Caki2 (cell line): ENCODE measurements around the gene RNF31. TPM values are rescaled to one million over a fixed set of nuclear protein-coding genes. Genes with fewer than 3 reads are reported as not detected.

Source experiments
- total RNA-seq: library from RNA; depleted of rRNA; stranded (reverse); fragments of >200 nt; shearing (Covaris generic); gene quantifications from 2 replicates; pipeline ENCODE4 v1.2.3, GENCODE V29; 2014; ENCODE audit warnings: low replicate concordance; rRNA removed

Gene RNF31
- total RNA-seq, 1 experiment from 2014 or later: 48.9 TPM

Other genes starting within 250 kb of the RNF31 start
- gene DHRS4, start 193.7 kb upstream of the RNF31 start, total RNA-seq: 50.0 and 62.4 TPM in 2 replicates
- 15.3 and 32.1 TPM in 2 replicates for gene DHRS4L2, start 158.6 kb upstream of the RNF31 start, total RNA-seq
- 0.26 TPM in 1 of 2 replicates, not detected in the other for gene CARMIL3, start 95.5 kb upstream of the RNF31 start, total RNA-seq
- 0.07 TPM in 1 of 2 replicates, not detected in the other for gene CPNE6, start 75.9 kb upstream of the RNF31 start, total RNA-seq
- gene PCK2, start 53.2 kb upstream of the RNF31 start, total RNA-seq: 19.5 and 54.7 TPM in 2 replicates
- gene DCAF11, start 32.7 kb upstream of the RNF31 start, total RNA-seq: 47.4 and 117 TPM in 2 replicates
- gene NRL, start 32.5 kb upstream of the RNF31 start, total RNA-seq: 1.8 TPM in 1 of 2 replicates, not detected in the other
- gene FITM1, start 16.8 kb upstream of the RNF31 start, total RNA-seq: not detected in 2 replicates
- gene PSME1, start 11.3 kb upstream of the RNF31 start, total RNA-seq: 77.8 and 123 TPM in 2 replicates
- gene EMC9, start 5.9 kb upstream of the RNF31 start, total RNA-seq: 12.8 and 23.0 TPM in 2 replicates
- gene PSME2, start 888 bp upstream of the RNF31 start, total RNA-seq: 191 and 202 TPM in 2 replicates
- 29.9 and 36.1 TPM in 2 replicates for gene IRF9, start 13.8 kb downstream of the RNF31 start, total RNA-seq
- not detected in 2 replicates for gene REC8, start 24.6 kb downstream of the RNF31 start, total RNA-seq
- gene IPO4, start 41.3 kb downstream of the RNF31 start, total RNA-seq: 25.7 and 32.7 TPM in 2 replicates
- gene TM9SF1, start 47.9 kb downstream of the RNF31 start, total RNA-seq: 50.9 and 57.1 TPM in 2 replicates
- gene TSSK4, start 58.2 kb downstream of the RNF31 start, total RNA-seq: not detected in 2 replicates
- gene CHMP4A, start 66.0 kb downstream of the RNF31 start, total RNA-seq: 23.3 and 52.2 TPM in 2 replicates
- gene MDP1, start 68.6 kb downstream of the RNF31 start, total RNA-seq: 19.8 and 23.5 TPM in 2 replicates
- 129 and 160 TPM in 2 replicates for gene NEDD8, start 84.9 kb downstream of the RNF31 start, total RNA-seq
- gene GMPR2, start 85.4 kb downstream of the RNF31 start, total RNA-seq: 57.8 and 93.4 TPM in 2 replicates
- gene TINF2, start 95.1 kb downstream of the RNF31 start, total RNA-seq: 27.7 and 38.3 TPM in 2 replicates
- 0.44 TPM in 1 of 2 replicates, not detected in the other for gene TGM1, start 115.7 kb downstream of the RNF31 start, total RNA-seq
- gene RABGGTA, start 124.1 kb downstream of the RNF31 start, total RNA-seq: 10.3 and 12.9 TPM in 2 replicates
- gene DHRS1, start 152.3 kb downstream of the RNF31 start, total RNA-seq: 5.3 and 9.2 TPM in 2 replicates
- gene NOP9, start 152.4 kb downstream of the RNF31 start, total RNA-seq: 8.8 and 13.8 TPM in 2 replicates
- 1.0 and 6.8 TPM in 2 replicates for gene CIDEB, start 160.5 kb downstream of the RNF31 start, total RNA-seq
- 0.98 TPM in 1 of 2 replicates, not detected in the other for gene LTB4R2, start 162.6 kb downstream of the RNF31 start, total RNA-seq
- 0.12 and 2.7 TPM in 2 replicates for gene LTB4R, start 164.0 kb downstream of the RNF31 start, total RNA-seq
- gene ADCY4, start 187.6 kb downstream of the RNF31 start, total RNA-seq: not detected in 2 replicates
- not detected in 2 replicates for gene RIPK3, start 192.5 kb downstream of the RNF31 start, total RNA-seq
- not detected in 2 replicates for gene NFATC4, start 220.7 kb downstream of the RNF31 start, total RNA-seq